GM12892 (cell line): ENCODE measurements around the gene CLASP2.

Source experiments
- POLR2A ChIP-seq: IDR thresholded peaks from 2 replicates; pipeline ENCODE4 v1.6.1; 2011; ENCODE audit warnings: low read depth, low read length, control low read depth
- POLR2AphosphoS5 ChIP-seq: IDR thresholded peaks from 2 replicates; pipeline ENCODE4 v1.6.1; 2011; ENCODE audit warnings: low read depth, low read length, control low read depth
- TAF1 ChIP-seq: IDR thresholded peaks from 2 replicates; pipeline ENCODE4 v1.6.1; 2011; ENCODE audit warnings: low read depth, mild to moderate bottlenecking, control low read depth, low read length, borderline replicate concordance

DNA sequence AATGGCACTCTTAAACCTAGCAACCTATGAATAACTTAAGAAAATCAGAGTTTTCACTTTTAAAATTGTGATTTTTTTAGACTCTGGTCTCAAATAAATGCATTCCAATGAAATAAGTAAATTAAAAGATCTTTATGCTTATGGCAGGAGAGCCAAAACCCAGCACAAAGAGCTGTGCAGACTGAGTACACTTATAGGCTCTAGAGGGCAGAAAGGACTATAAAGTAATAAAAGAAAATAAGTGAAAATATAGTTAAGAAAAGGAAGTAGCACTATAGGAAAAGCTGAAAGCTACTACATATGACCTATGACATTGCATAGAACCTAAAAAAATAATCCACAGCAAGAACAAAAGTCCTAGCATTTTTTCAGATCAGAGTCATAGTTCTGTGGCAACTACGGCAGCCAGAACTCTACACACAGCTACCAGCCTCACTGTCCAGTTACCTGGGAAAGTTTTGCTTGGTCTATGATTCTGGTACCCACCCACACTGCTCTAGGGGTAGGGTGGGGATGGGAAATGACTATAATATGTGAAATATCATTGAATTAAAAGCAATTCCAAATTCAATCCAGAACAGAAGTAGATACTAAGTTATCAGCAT is 30.5 kb downstream of the CLASP2 start:
- no peak for TF ChIP-seq POLR2A
- no peak for TF ChIP-seq TAF1
- TF ChIP-seq POLR2AphosphoS5, result no peak
